ENCODE measurements around the gene SLC27A6. TPM values are rescaled to one million over a fixed set of nuclear protein-coding genes. Genes with fewer than 3 reads are reported as not detected.

Gene SLC27A6
- total and polyA plus RNA-seq, 2 of the 13 experiments (the other 11 are each of a cell fraction or from before 2014, with no cell fraction given) = not detected

- no TSS peak for BruUV-seq (replicated peaks)
- no peak for ATAC-seq
- intact Hi-C loops (cut with micrococcal nuclease; ENCODE audit: unreplicated experiment) (no loop called here), in situ Hi-C loops (cut with HindIII; ENCODE audit: extremely low pct_ligation_motif_present, low pct_unique_long_range_greater_than_20kb) (no loop called here)
- DNase-seq (ENCODE audit: low spot score) = no peak
- CTCF ChIA-PET (ENCODE audit: low intra/inter-chr PET ratio, low total read pairs) = no interaction called here
- H3K36me3 ChIP-seq (replicated peaks in 1 of 2; ENCODE audit: control insufficient read depth in 1 of 2, insufficient read depth in 2 of 2, low read length in 2 of 2) = no peaks in the 10 kb centered on the region
- H3K27ac ChIP-seq (ENCODE audit: extremely low read length, insufficient read depth, low read length) = no peak overlapping the region
- 3% methylated on average over 3 of the region's 3 CpGs for WGBS (ENCODE audit: low lambda C conversion rate)
- no peak overlapping the region for H3K9ac ChIP-seq (ENCODE audit: insufficient read depth, low read depth, low read length)
- TF ChIP-seq ZNF253 (CRISPR knock-in tag; IDR thresholded peaks at IDR 0.05; ENCODE audit: borderline replicate concordance) = no peak
- TF ChIP-seq CBX5 (CRISPR knock-in tag; IDR thresholded peaks at IDR 0.05; ENCODE audit: borderline replicate concordance) = no peak
- TF ChIP-seq EHMT2 (IDR thresholded peaks at IDR 0.05; ENCODE audit: borderline replicate concordance, low read depth, low read length) = no peak
- TF ChIP-seq ZNF34 (CRISPR knock-in tag; IDR thresholded peaks at IDR 0.05; ENCODE audit: borderline replicate concordance) = no peak
- no peak for TF ChIP-seq MAFF (IDR thresholded peaks at IDR 0.05; ENCODE audit: low read depth, low read length)
- no peak for TF ChIP-seq PHF5A (CRISPR knock-in tag; IDR thresholded peaks at IDR 0.05; ENCODE audit: low read depth, unreplicated experiment)
- no peak for TF ChIP-seq HNF1A (IDR thresholded peaks at IDR 0.05; ENCODE audit: low read depth)
- TF ChIP-seq HNF1A (CRISPR knock-in tag; IDR thresholded peaks at IDR 0.05; ENCODE audit: borderline replicate concordance) = no peak
- H3K4me3 ChIP-seq (replicated peaks in 1 of 3; ENCODE audit: insufficient read depth in 1 of 3, low read depth in 2 of 3, low read length in 3 of 3) = no peak overlapping the region
- FAIRE-seq = no peak
- H3K79me2 ChIP-seq (ENCODE audit: insufficient read depth, low read length) = no peaks in the 10 kb centered on the region
- H3K9me3 ChIP-seq (ENCODE audit: low read length) = no peaks in the 10 kb centered on the region
- POLR2A ChIA-PET = no interaction called here
- no peak overlapping the region for H2AFZ ChIP-seq (ENCODE audit: low read length)
- H3K4me1 ChIP-seq (ENCODE audit: insufficient read depth, low read length) = no peaks in the 10 kb centered on the region
- no peaks in the 10 kb centered on the region for H3K27me3 ChIP-seq (ENCODE audit: control insufficient read depth in 1 of 2, insufficient read depth in 2 of 2, low read length in 2 of 2)
- H4K20me1 ChIP-seq (ENCODE audit: insufficient read depth, low read length) = no peaks in the 10 kb centered on the region
- H3K4me2 ChIP-seq (ENCODE audit: low read depth, low read length) = no peak overlapping the region
These were observed 107.8 kb downstream of the SLC27A6 start for GRCh38 chr5:129073111-129073510.
